Neural cell (in vitro differentiated cells): Measurements from ENCODE around the gene UFSP2. TPM values are rescaled to one million over a fixed set of nuclear protein-coding genes. Genes with fewer than 3 reads are reported as not detected.

Experiments used
- H2AFZ ChIP-seq: fragments of 200-600, 300-800 bp; sonication (generic), shearing (Covaris generic); 2 replicates; pipeline ENCODE4 v1.6.0; 2014; ENCODE audit warnings: low read depth, mild to moderate bottlenecking, antibody characterized with exemption, low read length, moderate library complexity
- H3F3A ChIP-seq: fragments of 200-600 bp; shearing (Covaris generic); 2 replicates; pipeline ENCODE4 v1.6.1; 2016; ENCODE audit warnings: mild to moderate bottlenecking, moderate library complexity, mixed read lengths, antibody characterized with exemption, low read length; ENCODE audit not compliant: insufficient read depth, poor library complexity, severe bottlenecking
- H3K27ac ChIP-seq: fragments of 200-600, 300-800 bp; sonication (generic), shearing (Covaris generic); 2 replicates; pipeline ENCODE4 v1.5.1; 2014; ENCODE audit warnings: mild to moderate bottlenecking, low read length, moderate library complexity
- H3K27me3 ChIP-seq: fragments of 300-800, 200-600 bp; sonication (generic), shearing (Covaris generic); 2 replicates; pipeline ENCODE4 v1.6.0; 2014; ENCODE audit warnings: mild to moderate bottlenecking, low read depth, low read length, moderate library complexity; ENCODE audit not compliant: insufficient read depth
- H3K36me3 ChIP-seq: fragments of 300-800, 200-600 bp; sonication (generic), shearing (Covaris generic); 2 replicates; pipeline ENCODE4 v1.5.1; 2014; ENCODE audit warnings: mild to moderate bottlenecking, antibody characterized with exemption, low read length, moderate library complexity; ENCODE audit not compliant: insufficient read depth
- H3K4me2 ChIP-seq: fragments of 300-800, 200-600 bp; sonication (generic), shearing (Covaris generic); 2 replicates; pipeline ENCODE4 v1.6.0; 2014; ENCODE audit warnings: mild to moderate bottlenecking, low read length
- H3K4me3 ChIP-seq: fragments of 300-800, 200-600 bp; sonication (generic), shearing (Covaris generic); 2 replicates; pipeline ENCODE4 v1.5.1; 2014; ENCODE audit warnings: mild to moderate bottlenecking, low read length, moderate library complexity
- H3K79me2 ChIP-seq: fragments of 200-600 bp; shearing (Covaris generic); replicated peaks from 2 replicates; pipeline ENCODE4 v1.6.0; 2014; ENCODE audit warnings: mild to moderate bottlenecking, low read length, moderate library complexity; ENCODE audit not compliant: insufficient read depth
- H3K9ac ChIP-seq: fragments of 300-800, 200-600 bp; sonication (generic), shearing (Covaris generic); 2 replicates; pipeline ENCODE4 v1.6.1; 2016; ENCODE audit warnings: mild to moderate bottlenecking, low read length, mixed read lengths
- H3K9me2 ChIP-seq: fragments of 200-600 bp; shearing (Covaris generic); 2 replicates; pipeline ENCODE4 v1.6.1; 2016; ENCODE audit warnings: mild to moderate bottlenecking, low read length, mixed read lengths; ENCODE audit not compliant: insufficient read depth
- H3K9me3 ChIP-seq: fragments of 200-600, 300-800 bp; sonication (generic), shearing (Covaris generic); 2 replicates; pipeline ENCODE4 v1.6.1; 2016; ENCODE audit warnings: mild to moderate bottlenecking, mixed run types, low read length, moderate library complexity, mixed read lengths
- H4K20me1 ChIP-seq: fragments of 200-600 bp; shearing (Covaris generic); 2 replicates; pipeline ENCODE4 v1.6.1; 2016; ENCODE audit warnings: mild to moderate bottlenecking, mixed run types; ENCODE audit not compliant: insufficient read depth
- CTCF ChIP-seq: fragments of 450-650 bp; IDR thresholded peaks from 2 replicates; pipeline ENCODE4 v1.5.1; 2014; ENCODE audit warnings: antibody characterized with exemption, mild to moderate bottlenecking, moderate library complexity; ENCODE audit not compliant: poor library complexity, severe bottlenecking
- EP300 ChIP-seq: fragments of 450-650 bp; conservative IDR thresholded peaks from 2 replicates; pipeline ENCODE4 v1.6.1; 2014; ENCODE audit warnings: antibody characterized with exemption, mild to moderate bottlenecking, moderate library complexity; ENCODE audit not compliant: poor library complexity, severe bottlenecking
- EZH2 ChIP-seq: fragments of 200-600, 300-800 bp; shearing (Covaris generic), sonication (generic); IDR thresholded peaks from 2 replicates; pipeline ENCODE4 v1.6.1; 2014; ENCODE audit warnings: antibody characterized with exemption, low read length, borderline replicate concordance, mild to moderate bottlenecking; ENCODE audit not compliant: insufficient read depth, poor library complexity, severe bottlenecking
- MXI1 ChIP-seq: fragments of 450-650 bp; conservative IDR thresholded peaks from 2 replicates; pipeline ENCODE4 v1.6.1; 2014; ENCODE audit warnings: antibody characterized with exemption, mild to moderate bottlenecking; ENCODE audit not compliant: poor library complexity, severe bottlenecking
- POLR2AphosphoS5 ChIP-seq: IDR thresholded peaks from 2 replicates; pipeline ENCODE4 v1.6.1; 2012
- RAD21 ChIP-seq: fragments of 450-650 bp; conservative IDR thresholded peaks from 2 replicates; pipeline ENCODE4 v1.6.1; 2014; ENCODE audit warnings: antibody characterized with exemption, mild to moderate bottlenecking, moderate library complexity
- REST ChIP-seq: IDR thresholded peaks from 2 replicates; pipeline ENCODE4 v1.6.1; 2012; ENCODE audit warnings: borderline replicate concordance
- SMC3 ChIP-seq: fragments of 450-650 bp; conservative IDR thresholded peaks from 2 replicates; pipeline ENCODE4 v1.6.1; 2014; ENCODE audit warnings: antibody characterized with exemption, mild to moderate bottlenecking, moderate library complexity; ENCODE audit not compliant: poor library complexity
- TAF1 ChIP-seq: IDR thresholded peaks from 2 replicates; pipeline ENCODE4 v1.6.1; 2012; ENCODE audit warnings: low read depth
- polyA plus RNA-seq: library from polyadenylated mRNA; depleted of rRNA; stranded (reverse); fragments of >200 nt; gene quantifications from 2 replicates; pipeline ENCODE4 v1.2.3, GENCODE V29; 2014

Gene UFSP2
- polyA plus RNA-seq, 1 donor from 2014 or later = 38.9 TPM

DNA sequence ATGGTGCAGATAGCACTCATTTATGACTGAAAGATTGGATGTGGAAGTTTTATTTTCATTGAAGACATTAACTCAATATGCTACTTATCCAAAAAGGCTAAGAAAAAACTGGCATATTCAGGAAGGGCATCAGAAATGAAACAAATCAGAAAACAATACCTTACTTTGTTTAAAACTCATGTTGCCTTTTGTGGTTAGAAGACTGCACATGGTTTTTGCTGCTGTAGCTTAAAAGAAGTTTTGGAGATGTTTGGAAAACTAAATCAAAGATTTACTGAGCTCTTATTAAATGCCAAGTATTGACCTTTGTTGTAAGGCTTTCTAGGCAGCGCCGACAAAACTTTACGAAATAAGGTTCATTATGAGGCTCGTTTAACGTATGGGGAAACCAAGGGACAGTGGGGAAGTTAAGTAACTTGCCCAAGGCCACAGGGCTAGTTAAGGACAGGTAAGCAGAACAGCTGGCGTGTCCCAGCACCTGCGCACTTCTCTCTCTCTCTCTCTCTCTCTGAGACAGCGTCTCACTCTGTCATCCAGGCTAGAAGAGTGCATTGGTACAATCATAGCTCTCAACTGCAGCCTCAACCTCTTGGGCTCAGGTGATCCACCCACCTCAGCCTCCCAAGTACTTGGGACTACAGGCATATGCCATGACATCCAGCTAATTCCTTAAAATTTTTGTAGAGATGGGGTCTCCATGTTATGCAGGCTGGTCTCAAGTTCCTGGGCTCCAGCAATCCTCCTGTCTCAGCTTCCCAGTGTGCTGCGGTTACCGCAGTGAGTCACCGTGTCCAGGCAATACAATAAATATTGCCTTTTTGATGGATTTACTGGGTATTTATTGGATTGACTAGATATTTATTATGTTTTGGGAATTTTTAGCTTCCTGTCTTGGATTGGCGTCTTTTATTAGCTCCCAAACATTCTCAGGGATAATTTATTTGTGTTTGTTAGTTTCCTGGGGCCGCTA lies 46.2 kb downstream of the UFSP2 start:
- Histone ChIP-seq H3K27me3 (no peaks in the 10 kb centered on the region), H3F3A (no peaks in the 10 kb centered on the region), H3K9me2 (no peaks in the 10 kb centered on the region), H3K4me2 (no peak overlapping the region), H3K36me3 (no peaks in the 10 kb centered on the region), H3K79me2 (no peaks in the 10 kb centered on the region), H3K27ac (no peak overlapping the region), H2AFZ (no peak overlapping the region), H4K20me1 (no peaks in the 10 kb centered on the region), H3K9me3 (no peaks in the 10 kb centered on the region), H3K9ac (no peak overlapping the region), H3K4me3 (no peak overlapping the region)
- TF ChIP-seq REST (no peak), EZH2 (no peak), TAF1 (no peak), SMC3 (no peak), EP300 (no peak), POLR2AphosphoS5 (no peak), MXI1 (no peak), CTCF (no peak), RAD21 (no peak)

DNA sequence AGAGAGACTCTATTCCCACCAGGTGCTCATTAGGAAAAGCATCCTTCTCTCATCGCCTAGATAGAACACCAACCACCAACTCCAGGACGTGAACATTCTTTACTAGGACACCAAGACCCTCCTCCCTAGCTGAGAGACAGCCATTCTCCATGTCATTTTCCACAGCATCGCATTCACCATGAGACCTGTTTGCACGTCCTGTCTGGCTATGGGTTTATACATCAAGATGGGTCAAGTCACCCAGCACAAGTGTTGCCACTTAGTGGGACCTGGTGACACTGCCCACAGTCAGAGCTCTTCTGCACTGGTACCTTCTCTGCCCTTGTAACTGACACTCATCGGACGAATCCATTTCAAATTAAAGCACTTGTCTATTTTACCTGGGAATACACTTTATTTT lies 47.5 kb downstream of the UFSP2 start:
- H3K4me3 ChIP-seq = no peak overlapping the region
- no peak overlapping the region for H3K4me2 ChIP-seq
- no peak overlapping the region for H3K9ac ChIP-seq
- no peaks in the 10 kb centered on the region for H3K79me2 ChIP-seq
- no peak overlapping the region for H3K27ac ChIP-seq
- no peaks in the 10 kb centered on the region for H3F3A ChIP-seq
- no peaks in the 10 kb centered on the region for H3K36me3 ChIP-seq
- H3K9me2 ChIP-seq = no peaks in the 10 kb centered on the region
- TF ChIP-seq EP300 (no peak), MXI1 (no peak), EZH2 (no peak), TAF1 (no peak), SMC3 (no peak), REST (no peak), POLR2AphosphoS5 (no peak), RAD21 (no peak), CTCF (no peak)
- no peaks in the 10 kb centered on the region for H3K9me3 ChIP-seq
- no peaks in the 10 kb centered on the region for H4K20me1 ChIP-seq
- no peak overlapping the region for H2AFZ ChIP-seq
- H3K27me3 ChIP-seq = no peaks in the 10 kb centered on the region
